IMR-90 (cell line): Measurements from ENCODE around the gene MMS19. TPM values are rescaled to one million over a fixed set of nuclear protein-coding genes. Genes with fewer than 3 reads are reported as not detected.
A peak's percentile ranks its signal among the peaks of the same experiment; 100 is the strongest.

Experiments used
- ATAC-seq: fragments of 200-7000 bp; cut with Tn5 transposase; 2 replicates; pipeline ENCODE4 v1.9.1; 2020; ENCODE audit warnings: low read depth, mild to moderate bottlenecking, moderate library complexity
- BruUV-seq: library from RNA; stranded (reverse); fragments of 400-500 nt; replicated peaks from 2 replicates; lab custom pipeline; 2021; lab: Mats Ljungman, UMichigan
- CTCF ChIA-PET: fragments of 300-600 bp; formaldehyde crosslinking; extraction: SDS; loops from one replicate; lab custom pipeline; 2021; ENCODE audit warnings: antibody characterized with exemption; lab: Yijun Ruan, JAX
- POLR2A ChIA-PET: fragments of 300-600 bp; sonication (Branson Sonifier 250); formaldehyde crosslinking; loops from one replicate; lab custom pipeline; 2022; ENCODE audit warnings: antibody characterized with exemption; ENCODE audit not compliant: unreplicated experiment; lab: Charles Lee
- DNase-seq: peaks from one replicate; pipeline ENCODE4 v3.0.0; 2013
- H2AFZ ChIP-seq: replicated peaks from 2 replicates; pipeline ENCODE3; 2013; ENCODE audit warnings: low read length, mild to moderate bottlenecking; ENCODE audit not compliant: poor library complexity
- H2AK5ac ChIP-seq: 2 replicates; pipeline ENCODE4 v1.6.1; 2013; ENCODE audit warnings: low read depth, low read length, inconsistent platforms
- H2AK9ac ChIP-seq: replicated peaks from 2 replicates; pipeline ENCODE3; 2013; ENCODE audit warnings: mild to moderate bottlenecking, low read depth, low read length, moderate library complexity; ENCODE audit not compliant: poor library complexity
- H2BK120ac ChIP-seq: 2 replicates; pipeline ENCODE4 v1.6.1; 2013; ENCODE audit warnings: low read depth, low read length, inconsistent platforms
- H2BK15ac ChIP-seq: 3 replicates; pipeline ENCODE4 v1.6.1; 2013; ENCODE audit warnings: low read depth, low read length, inconsistent platforms
- H2BK20ac ChIP-seq: 2 replicates; pipeline ENCODE4 v1.6.1; 2013; ENCODE audit warnings: low read depth, mild to moderate bottlenecking, inconsistent platforms, low read length, moderate library complexity
- H2BK5ac ChIP-seq: 2 replicates; pipeline ENCODE4 v1.6.1; 2013; ENCODE audit warnings: mild to moderate bottlenecking, low read depth, low read length, inconsistent platforms; ENCODE audit not compliant: poor library complexity, severe bottlenecking
- H3K14ac ChIP-seq: replicated peaks from 2 replicates; pipeline ENCODE4 v1.6.1; 2013; ENCODE audit warnings: low read depth, low read length, inconsistent platforms
- H3K18ac ChIP-seq: 2 replicates; pipeline ENCODE4 v1.6.1; 2013; ENCODE audit warnings: low read depth, low read length, control low read depth
- H3K23ac ChIP-seq: 2 replicates; pipeline ENCODE4 v1.6.1; 2013; ENCODE audit warnings: low read depth, low read length, inconsistent platforms
- H3K27ac ChIP-seq: 2 replicates; pipeline ENCODE4 v1.5.1; 2013; ENCODE audit warnings: mild to moderate bottlenecking, control low read depth, low read length; ENCODE audit not compliant: insufficient read depth
- H3K27me3 ChIP-seq: 2 replicates; pipeline ENCODE4 v1.6.1; 2013; ENCODE audit warnings: low read length; ENCODE audit not compliant: control insufficient read depth, insufficient read depth
- H3K36me3 ChIP-seq: 2 replicates; pipeline ENCODE4 v1.6.1; 2013; ENCODE audit warnings: low read length, mixed read lengths; ENCODE audit not compliant: control insufficient read depth, insufficient read depth
- H3K4ac ChIP-seq: 2 replicates; pipeline ENCODE4 v1.6.1; 2013; ENCODE audit warnings: low read depth, low read length, inconsistent platforms
- H3K4me1 ChIP-seq: 2 replicates; pipeline ENCODE4 v1.6.1; 2013; ENCODE audit warnings: low read length, mixed read lengths; ENCODE audit not compliant: control insufficient read depth, insufficient read depth
- H3K4me2 ChIP-seq: 2 replicates; pipeline ENCODE4 v1.6.1; 2013; ENCODE audit warnings: low read depth, mild to moderate bottlenecking, control low read depth, low read length, moderate library complexity
- H3K4me3 ChIP-seq: 2 replicates; pipeline ENCODE4 v1.5.1; 2013; ENCODE audit warnings: low read depth, mild to moderate bottlenecking, control low read depth, low read length, moderate library complexity; ENCODE audit not compliant: insufficient read depth
- H3K56ac ChIP-seq: 2 replicates; pipeline ENCODE4 v1.6.1; 2013; ENCODE audit warnings: low read length, inconsistent platforms; ENCODE audit not compliant: insufficient read depth; ENCODE audit errors: extremely low read depth
- H3K79me1 ChIP-seq, 2 experiments: 2 replicates each; pipeline ENCODE4 v1.6.1; 2013; ENCODE audit warnings: low read length in 2 of 2, inconsistent platforms in 1 of 2, low read depth in 1 of 2
- H3K9ac ChIP-seq: 2 replicates; pipeline ENCODE4 v1.6.1; 2013; ENCODE audit warnings: low read depth, low read length, control low read depth
- H3K9me1 ChIP-seq: 2 replicates; pipeline ENCODE4 v1.6.1; 2013; ENCODE audit warnings: low read length, inconsistent platforms; ENCODE audit not compliant: insufficient read depth
- H3K9me3 ChIP-seq: 2 replicates; pipeline ENCODE4 v1.6.1; 2013; ENCODE audit warnings: low read length; ENCODE audit not compliant: control insufficient read depth, insufficient read depth
- H4K20me1 ChIP-seq: 2 replicates; pipeline ENCODE4 v1.6.1; 2013; ENCODE audit warnings: low read length, inconsistent platforms; ENCODE audit not compliant: insufficient read depth
- H4K5ac ChIP-seq: 2 replicates; pipeline ENCODE4 v1.6.1; 2013; ENCODE audit warnings: mild to moderate bottlenecking, low read depth, low read length, control low read depth
- H4K8ac ChIP-seq, 2 experiments: 2 replicates each; pipeline ENCODE4 v1.6.1; 2013; ENCODE audit warnings: low read depth in 2 of 2, low read length in 2 of 2, control low read depth in 1 of 2, inconsistent platforms in 1 of 2
- H4K91ac ChIP-seq: 2 replicates; pipeline ENCODE4 v1.6.1; 2013; ENCODE audit warnings: low read depth, low read length, inconsistent platforms; ENCODE audit not compliant: insufficient read depth
- CEBPB ChIP-seq: IDR thresholded peaks from 2 replicates; pipeline ENCODE4 v1.6.1; 2012; ENCODE audit warnings: low read depth, low read length, improper control_type of control experiment
- MAFK ChIP-seq: IDR thresholded peaks from 2 replicates; pipeline ENCODE4 v1.6.1; 2012; ENCODE audit warnings: low read depth, low read length, improper control_type of control experiment
- MXI1 ChIP-seq: IDR thresholded peaks from 2 replicates; pipeline ENCODE4 v1.6.1; 2012; ENCODE audit warnings: low read depth, mild to moderate bottlenecking, low read length, moderate library complexity, borderline replicate concordance
- NFE2L2 ChIP-seq: fragments of 150-350 bp; IDR thresholded peaks from 2 replicates; pipeline ENCODE4 v1.6.1; 2016; ENCODE audit warnings: low read depth, mild to moderate bottlenecking, low read length
- RFX5 ChIP-seq: IDR thresholded peaks from 2 replicates; pipeline ENCODE4 v1.8.0; 2012; ENCODE audit warnings: low read depth, mild to moderate bottlenecking, low read length, moderate library complexity
- WGBS, 2 experiments: methylation state at CpG; one replicate each; pipeline versions ENCODE4 v1.1.5 to v1.1.7; 2013; ENCODE audit warnings: missing lambda C conversion rate in 2 of 2; ENCODE audit not compliant: insufficient read length in 1 of 2; ENCODE audit errors: extremely low coverage in 2 of 2; 5-methylcytosine and 5-hydroxymethylcytosine counted together
- dilution Hi-C: fragments of 300-500 bp; cut with HindIII; formaldehyde crosslinking; loops from one replicate; pipeline ENCODE4 v1.14.3; 2018; ENCODE audit warnings: low sequenced_read_pairs; ENCODE audit not compliant: unreplicated experiment
- in situ Hi-C: fragments of 300-500 bp; cut with MboI; formaldehyde crosslinking; loops from 3 replicates; pipeline ENCODE4 v1.14.3; 2019; ENCODE audit warnings: low sequenced_read_pairs, inconsistent platforms, mixed read lengths
- intact Hi-C: fragments of 100-400 bp; cut with micrococcal nuclease; formaldehyde crosslinking; loops from 2 replicates; pipeline ENCODE4 v1.10.0; 2022
- polyA plus RNA-seq, 3 experiments: library from polyadenylated mRNA; depleted of rRNA; stranded (reverse); fragments of >200 nt; gene quantifications; 2 replicates each; pipeline ENCODE4 v1.2.3, GENCODE V29; 2012; ENCODE audit warnings: low replicate concordance in 1 of 3
- total RNA-seq: library from RNA; depleted of rRNA; stranded (reverse); fragments of >200 nt; gene quantifications from 2 replicates; pipeline ENCODE4 v1.2.3, GENCODE V29; 2012
- TF ChIP-seq, protein P1 (sequence below): fragments of 150-350 bp; IDR thresholded peaks from 2 replicates; pipeline ENCODE4 v1.6.1; 2017; ENCODE audit warnings: mild to moderate bottlenecking, antibody characterized with exemption, low read length, low read depth

The MMS19 gene
- total and polyA plus RNA-seq, 2 of the 4 experiments (the other 2 are of a cell fraction) = 70.1 to 72.7 TPM

DNA sequence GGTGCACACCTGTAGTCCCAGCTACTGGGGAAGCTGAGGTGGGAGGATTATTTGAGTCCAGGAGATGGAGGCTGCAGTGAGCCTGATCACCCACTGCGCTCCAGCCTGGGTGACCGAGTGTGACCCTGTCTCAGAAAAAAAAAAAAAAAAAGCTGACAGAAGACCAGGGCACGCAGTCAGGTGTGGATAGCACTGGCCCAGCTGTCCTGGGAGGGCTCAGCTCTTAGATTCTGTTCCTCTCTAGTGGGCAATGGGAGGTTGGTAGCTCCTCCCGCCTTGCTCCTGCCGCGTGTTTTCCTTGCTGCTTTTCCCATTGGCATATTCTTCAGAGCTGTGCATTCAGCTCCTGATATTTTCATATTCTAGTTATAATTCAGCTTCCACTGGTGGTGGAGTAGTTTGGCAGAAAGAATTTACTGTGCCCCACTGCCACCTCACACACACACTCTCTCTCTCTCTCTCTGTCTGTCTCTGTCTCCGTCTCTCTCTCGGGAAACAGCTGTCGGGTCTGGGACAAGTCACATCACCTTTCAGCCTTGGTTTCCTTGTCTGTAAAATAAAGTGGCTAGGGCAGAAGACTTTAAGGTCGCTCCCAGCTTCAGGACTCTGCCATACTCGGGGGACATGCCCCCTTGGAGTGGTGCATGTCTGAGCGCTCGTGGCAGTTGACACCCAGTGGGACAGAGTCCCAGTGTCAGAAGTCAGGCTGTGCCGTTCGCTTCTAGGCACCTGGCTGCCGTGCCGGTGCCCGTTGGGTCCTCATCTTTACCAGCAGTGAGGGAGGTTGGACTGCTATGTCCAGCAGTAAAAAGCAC lies 48.4 kb upstream of the MMS19 start:
- dilution Hi-C loops (no loop called here), in situ Hi-C loops (no loop called here), intact Hi-C loops (no loop called here)
- H3K36me3 ChIP-seq = no peaks in the 10 kb centered on the region
- H2BK15ac ChIP-seq = no peak overlapping the region
- POLR2A ChIA-PET = interaction anchor here (0.6 kb wide), 1 partner anchor 43 kb away, joined by 4 read pairs; the partner anchor contains the start of gene C10orf62
- no peak overlapping the region for H3K56ac ChIP-seq
- H3K9me3 ChIP-seq = no peaks in the 10 kb centered on the region
- H4K91ac ChIP-seq = no peak overlapping the region
- H2AFZ ChIP-seq = peak overlapping the region; percentile 46
- peak overlapping the region; percentile 46 for H2AK5ac ChIP-seq
- no peak overlapping the region for H3K9ac ChIP-seq
- peak overlapping the region; percentile 24; the same call in 1 of the 2 replicates for H2BK20ac ChIP-seq
- ATAC-seq (no peak), DNase-seq (no peak)
- H4K8ac ChIP-seq = no peak overlapping the region
- H2BK5ac ChIP-seq = no peak overlapping the region
- no peak overlapping the region for H3K23ac ChIP-seq
- no peak overlapping the region for H3K4me2 ChIP-seq
- no peaks in the 10 kb centered on the region for H4K20me1 ChIP-seq
- no peak overlapping the region for H3K18ac ChIP-seq
- no CpG with 5 or more reads among the region's 18 CpGs for WGBS, 2 experiments
- no peaks in the 10 kb centered on the region for H3K27me3 ChIP-seq
- peaks cover 27 to 77% of the 10 kb centered on the region in 2 experiments for H3K79me1 ChIP-seq
- H3K4ac ChIP-seq = no peak overlapping the region
- H3K9me1 ChIP-seq = peaks cover 6% of the 10 kb centered on the region; the same call in 1 of the 2 replicates
- no peak overlapping the region for H2BK120ac ChIP-seq
- H3K4me1 ChIP-seq = peaks cover 30% of the 10 kb centered on the region
- H4K5ac ChIP-seq = no peak overlapping the region
- CTCF ChIA-PET = interaction anchor here (1.1 kb wide), 1 partner anchor 57 kb away, joined by 4 read pairs; no protein-coding TSS in a partner anchor
- no peak overlapping the region for H2AK9ac ChIP-seq
- no peak overlapping the region for H3K27ac ChIP-seq
- H3K14ac ChIP-seq = no peak overlapping the region
- TF ChIP-seq RFX5 (no peak), MXI1 (no peak), NFE2L2 (no peak), MAFK (no peak), CEBPB (no peak)
- TF ChIP-seq, protein P1, sequence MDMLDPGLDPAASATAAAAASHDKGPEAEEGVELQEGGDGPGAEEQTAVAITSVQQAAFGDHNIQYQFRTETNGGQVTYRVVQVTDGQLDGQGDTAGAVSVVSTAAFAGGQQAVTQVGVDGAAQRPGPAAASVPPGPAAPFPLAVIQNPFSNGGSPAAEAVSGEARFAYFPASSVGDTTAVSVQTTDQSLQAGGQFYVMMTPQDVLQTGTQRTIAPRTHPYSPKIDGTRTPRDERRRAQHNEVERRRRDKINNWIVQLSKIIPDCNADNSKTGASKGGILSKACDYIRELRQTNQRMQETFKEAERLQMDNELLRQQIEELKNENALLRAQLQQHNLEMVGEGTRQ = no peak
- BruUV-seq = no TSS peak
- no peak overlapping the region for H3K4me3 ChIP-seq
